ENCODE results near the gene PCMT1.

- TF ChIP-seq GATA3 (IDR thresholded peaks at IDR 0.05; ENCODE audit: low read depth, low read length) (no peak), GATA2 (IDR thresholded peaks at IDR 0.05; ENCODE audit: low read depth, low read length) (no peak)
These were observed 109.8 kb downstream of the PCMT1 start for GRCh38 chr6:149859368-149859767.

All from SH-SY5Y (cell line).